C1 segment of cervical spinal cord (tissue), 14 donors: ENCODE measurements around the gene SLC16A9.
"Not testable (repeated sequence)": the region's sequence is repeated elsewhere in the genome, so short reads cannot be mapped to it uniquely, and the experiment has no call there.

ENCODE experiments used
- DNase-seq, 14 donors: peaks; one replicate each; lab custom pipeline; 2025; lab: John Stamatoyannopoulos, UW

Gene SLC16A9

GRCh38 chr10:59677253-59677831, 32.3 kb downstream of the SLC16A9 start:
- DNase-seq: no peak

- DNase-seq: no peak
These were observed 33.8 kb downstream of the SLC16A9 start for GRCh38 chr10:59675812-59676211.

GRCh38 chr10:59674215-59674836, 35.3 kb downstream of the SLC16A9 start:
- DNase-seq: no peak

- DNase-seq: no peak
These were observed 37.3 kb downstream of the SLC16A9 start for GRCh38 chr10:59672150-59672875.

GRCh38 chr10:59670269-59670668, 39.4 kb downstream of the SLC16A9 start:
- no peak for DNase-seq

DNA sequence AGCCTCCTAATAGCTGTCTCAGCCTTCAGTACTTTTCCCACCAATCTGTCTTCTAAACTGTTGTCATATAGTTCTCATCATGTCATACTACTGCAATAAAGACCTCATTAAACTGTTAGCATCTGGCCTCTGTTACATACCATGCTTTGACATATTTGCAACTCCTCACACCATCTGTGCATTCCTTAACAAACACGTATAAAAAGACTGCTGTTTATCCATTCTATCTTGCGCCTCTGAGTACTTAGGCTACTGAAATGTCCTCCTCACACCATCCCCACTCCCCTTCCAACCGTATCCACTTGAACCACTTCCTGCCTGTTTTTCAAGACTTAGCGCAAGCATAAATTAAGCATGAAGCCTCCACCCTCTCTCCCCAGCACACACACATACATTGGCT, 41.6 kb downstream of the SLC16A9 start:
- no peak for DNase-seq

DNA sequence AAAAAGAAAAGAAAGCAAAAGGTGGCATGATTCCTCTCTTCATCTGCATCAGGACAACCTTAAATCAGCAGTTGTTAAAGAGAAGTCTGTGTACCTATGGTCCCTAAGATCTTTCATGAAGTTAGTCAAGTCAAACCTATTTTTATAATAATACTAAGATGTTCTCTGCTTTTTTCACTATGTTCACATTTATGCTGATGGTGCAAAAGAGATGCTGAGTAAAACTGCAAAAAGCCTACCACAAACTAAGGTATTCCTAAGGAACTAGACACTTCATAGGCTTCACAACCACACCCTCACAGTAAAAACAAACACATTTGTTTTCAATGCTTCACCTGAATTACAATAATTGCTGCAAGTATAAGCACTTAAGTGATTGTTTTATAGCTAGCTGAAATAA, 43.3 kb downstream of the SLC16A9 start:
- DNase-seq: no peak

DNA sequence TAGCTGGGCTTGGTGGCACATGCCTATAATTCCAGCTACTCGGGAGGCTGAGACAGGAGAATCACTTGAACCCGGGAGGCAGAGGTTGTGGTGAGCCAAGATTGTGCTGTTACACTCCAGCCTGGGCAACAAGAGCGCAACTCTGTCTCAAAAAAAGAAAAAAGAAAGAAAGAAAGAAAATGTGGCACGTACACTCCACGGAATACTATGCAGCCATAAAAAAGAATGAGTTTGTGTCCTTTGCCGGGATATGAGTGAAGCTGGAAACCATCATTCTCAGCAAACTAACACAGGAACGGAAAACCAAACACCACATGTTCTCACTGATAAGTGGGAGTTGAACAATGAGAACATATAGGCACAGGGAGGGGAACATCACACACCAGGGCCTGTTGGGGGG, 46.4 kb downstream of the SLC16A9 start:
- not testable (repeated sequence) for DNase-seq

DNA sequence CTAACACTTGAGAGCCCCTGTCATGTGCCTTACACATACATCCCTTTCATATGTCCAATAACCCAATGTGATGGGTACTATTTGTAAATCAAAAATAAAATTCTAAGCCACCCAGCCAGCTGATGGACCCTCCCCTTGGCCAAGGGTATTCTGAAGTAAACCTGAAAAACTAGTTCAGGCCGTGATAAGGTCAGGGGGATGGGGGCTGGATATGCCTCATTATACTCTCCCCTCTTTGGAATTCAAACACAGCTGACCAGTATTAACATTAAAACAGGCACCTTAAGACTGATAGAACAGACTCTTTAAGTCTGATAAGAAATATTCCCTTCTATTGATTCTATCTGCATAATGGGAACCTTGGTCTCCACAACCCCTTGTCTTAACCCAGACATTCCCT, 51.9 kb downstream of the SLC16A9 start:
- DNase-seq: no peak

GRCh38 chr10:59655309-59655708, 54.3 kb downstream of the SLC16A9 start:
- DNase-seq: no peak

DNA sequence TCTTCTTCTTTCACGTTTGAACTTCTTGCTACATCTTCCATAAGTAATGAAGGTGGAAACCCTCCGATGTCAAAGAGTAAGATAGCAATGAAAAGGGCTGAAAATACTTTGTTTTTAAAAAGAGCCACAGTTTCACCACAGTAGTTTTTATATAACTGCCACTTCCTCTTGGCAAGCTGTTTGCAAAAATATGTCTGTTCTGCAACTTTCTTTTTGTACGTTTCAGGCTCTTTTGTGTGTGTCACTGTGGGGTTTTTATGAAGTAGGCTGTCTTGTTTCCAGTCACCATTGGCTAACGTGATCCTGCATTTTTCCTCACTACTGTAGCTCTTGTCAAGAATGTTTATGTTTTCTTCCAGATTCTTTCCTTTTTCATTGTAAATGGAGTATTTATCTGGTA, 55.6 kb downstream of the SLC16A9 start:
- no peak for DNase-seq

- no peak for DNase-seq
These were observed 57.7 kb downstream of the SLC16A9 start for GRCh38 chr10:59651902-59652301.

DNA sequence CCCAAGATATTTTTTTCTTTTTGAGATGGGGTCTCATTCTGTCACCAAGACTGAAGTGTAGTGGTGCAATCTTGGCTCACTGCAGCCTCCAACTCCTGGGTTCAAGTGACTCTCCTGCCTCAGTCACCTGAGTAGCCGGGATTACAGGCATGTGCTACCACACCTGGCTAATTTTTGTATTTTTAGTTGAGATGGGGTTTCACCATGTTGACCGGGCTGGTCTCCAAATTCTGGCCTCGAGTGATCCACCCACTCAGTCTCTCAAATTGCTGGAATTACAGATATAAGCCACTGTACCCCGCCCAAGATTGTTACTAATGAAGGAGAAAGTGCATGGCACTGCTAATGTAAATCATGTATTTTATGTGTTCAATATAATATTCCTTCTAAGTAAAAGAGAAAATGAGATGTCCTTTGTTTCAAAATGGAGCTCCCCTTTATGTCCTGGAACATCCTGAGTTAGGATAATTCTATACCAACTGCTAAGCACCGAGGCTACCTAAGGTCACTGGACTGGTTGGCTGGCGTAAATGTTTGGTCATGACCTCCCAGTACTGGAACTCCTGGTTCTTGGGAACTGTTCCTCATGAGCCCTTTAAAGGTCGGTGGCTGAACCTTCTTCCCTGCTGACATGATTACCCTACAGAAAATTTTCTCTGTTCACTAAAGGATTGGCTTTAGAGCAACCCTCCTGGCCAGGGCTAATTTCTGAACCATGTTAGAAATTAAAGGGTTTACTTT, 59.9 kb downstream of the SLC16A9 start:
- no peak for DNase-seq

- DNase-seq: peak in 6 of 14 donors; percentile 3 to 18 (median 10)
These were observed 60.9 kb downstream of the SLC16A9 start for GRCh38 chr10:59648711-59649201.

DNA sequence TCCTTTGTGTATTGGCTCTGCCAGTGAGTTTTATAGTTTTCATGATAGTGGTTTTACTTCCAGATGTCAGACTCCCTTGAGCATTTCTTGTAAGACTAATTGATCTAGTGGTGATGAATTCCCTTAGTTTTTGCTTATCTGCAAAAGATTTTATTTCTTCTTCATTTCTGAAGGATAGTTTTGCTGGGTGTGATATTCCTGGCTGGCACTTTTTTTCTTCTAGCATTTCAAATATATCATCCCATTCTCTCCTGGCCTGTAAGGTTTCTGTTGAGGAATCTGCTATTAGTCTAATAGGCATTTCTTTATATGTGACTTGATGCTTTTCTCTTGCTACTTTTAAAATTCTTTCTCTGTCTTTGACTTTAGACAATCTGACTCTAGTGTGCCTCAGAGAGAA, 64.8 kb downstream of the SLC16A9 start:
- no peak for DNase-seq

GRCh38 chr10:59641688-59642087, 68.0 kb downstream of the SLC16A9 start:
- DNase-seq: not testable (repeated sequence)

GRCh38 chr10:59635502-59636290, 74.0 kb downstream of the SLC16A9 start:
- no peak for DNase-seq

DNA sequence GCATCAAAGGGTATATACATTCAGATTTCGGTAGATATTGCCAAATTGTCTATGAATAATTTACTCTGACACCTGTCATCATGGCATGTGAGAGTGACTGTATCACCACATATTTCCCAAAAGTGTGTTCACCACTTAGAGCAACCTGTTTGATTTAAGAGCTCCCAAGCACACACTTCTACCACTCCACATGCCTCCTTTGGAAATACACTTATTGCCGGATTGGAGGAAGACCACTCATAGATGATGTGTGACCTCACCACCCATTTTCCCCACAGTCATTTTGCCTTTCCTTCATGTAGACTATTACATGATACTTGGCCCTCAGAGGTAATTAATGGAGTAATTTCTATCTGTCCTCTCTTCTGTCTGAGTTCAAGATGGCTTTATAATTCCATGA, 75.5 kb downstream of the SLC16A9 start:
- no peak for DNase-seq

DNA sequence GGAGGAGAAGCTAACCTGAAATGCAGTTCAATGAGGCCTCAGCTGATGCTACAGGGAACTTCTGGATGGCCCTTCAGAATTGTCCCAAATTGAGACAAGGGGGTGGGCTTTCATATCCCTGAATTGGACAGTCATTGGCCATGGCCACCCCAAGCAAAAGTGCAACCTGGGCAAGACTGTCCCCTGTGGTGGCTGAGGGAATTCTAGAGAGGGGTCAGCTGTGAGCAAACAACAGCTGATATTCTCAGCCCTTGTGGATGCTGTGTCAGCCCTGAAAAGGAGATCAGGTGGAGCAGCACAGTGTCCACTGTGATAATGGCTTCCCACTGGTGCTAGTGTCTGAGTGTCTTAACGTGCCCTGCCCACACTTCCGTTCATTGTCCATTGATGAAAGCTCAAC, 76.6 kb downstream of the SLC16A9 start:
- no peak for DNase-seq

GRCh38 chr10:59631882-59632807, 77.5 kb downstream of the SLC16A9 start:
- no peak for DNase-seq
